ENCODE measurements around the gene DLL4.
"Not testable (repeated sequence)": the region's sequence is repeated elsewhere in the genome, so short reads cannot be mapped to it uniquely, and the experiment has no call there.

Gene DLL4

DNA sequence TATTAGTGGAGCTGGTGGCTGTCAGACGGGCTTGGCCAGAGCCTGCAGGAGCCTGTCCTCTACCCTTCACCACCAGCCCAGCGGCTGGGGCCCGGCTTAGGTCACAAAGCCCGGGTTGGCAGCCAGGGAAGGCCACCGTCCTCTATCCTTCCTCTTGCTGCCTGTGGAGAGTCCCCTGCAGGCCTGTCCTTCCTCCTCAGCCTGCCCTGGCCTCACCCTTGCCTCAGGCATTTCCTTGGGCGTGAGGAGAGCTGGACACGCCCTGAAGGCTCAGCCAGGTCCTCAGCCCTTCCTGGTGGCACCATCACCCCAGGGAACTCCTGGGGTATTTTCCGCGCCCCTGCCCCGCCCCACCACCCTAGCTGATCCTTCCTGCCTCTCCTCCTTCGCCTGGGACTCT is 31.8 kb downstream of the DLL4 start:
- no peak for DNase-seq

DNA sequence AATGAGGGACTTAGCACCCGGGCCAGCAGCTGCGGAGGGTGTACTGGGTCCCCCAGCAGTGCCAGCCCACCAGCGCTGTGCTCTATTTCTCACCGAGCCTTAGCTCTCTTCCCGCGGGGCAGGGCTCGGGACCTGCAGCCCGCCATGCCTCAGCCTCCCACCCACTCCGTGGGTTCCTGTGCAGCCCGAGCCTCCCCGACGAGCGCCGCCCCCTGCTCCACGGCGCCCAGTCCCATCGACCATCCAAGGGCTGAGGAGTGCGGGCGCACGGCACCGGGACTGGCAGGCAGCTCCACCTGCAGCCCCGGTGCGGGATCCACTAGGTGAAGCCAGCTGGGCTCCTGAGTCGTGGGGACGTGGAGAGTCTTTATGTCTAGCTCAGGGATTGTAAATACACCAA is 32.6 kb downstream of the DLL4 start:
- not testable (repeated sequence) for DNase-seq

DNA sequence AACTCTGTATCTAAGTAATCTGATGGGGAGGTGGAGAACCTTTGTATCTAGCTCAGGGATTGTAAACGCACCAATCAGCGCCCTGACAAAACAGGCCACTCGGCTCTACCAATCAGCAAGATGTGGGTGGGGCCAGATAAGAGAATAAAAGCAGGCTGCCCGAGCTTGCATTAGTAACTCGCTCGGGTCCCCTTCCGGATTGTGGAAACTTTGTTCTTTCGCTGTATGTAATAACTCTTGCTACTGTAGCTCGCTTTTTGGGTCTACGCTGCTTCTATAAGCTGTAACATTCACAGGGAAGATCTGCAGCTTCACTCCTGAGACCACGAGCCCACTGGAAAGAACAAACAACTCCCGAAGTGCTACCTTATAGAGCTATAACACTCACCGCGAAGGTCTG is 33.2 kb downstream of the DLL4 start:
- DNase-seq, result not testable (repeated sequence)

DNA sequence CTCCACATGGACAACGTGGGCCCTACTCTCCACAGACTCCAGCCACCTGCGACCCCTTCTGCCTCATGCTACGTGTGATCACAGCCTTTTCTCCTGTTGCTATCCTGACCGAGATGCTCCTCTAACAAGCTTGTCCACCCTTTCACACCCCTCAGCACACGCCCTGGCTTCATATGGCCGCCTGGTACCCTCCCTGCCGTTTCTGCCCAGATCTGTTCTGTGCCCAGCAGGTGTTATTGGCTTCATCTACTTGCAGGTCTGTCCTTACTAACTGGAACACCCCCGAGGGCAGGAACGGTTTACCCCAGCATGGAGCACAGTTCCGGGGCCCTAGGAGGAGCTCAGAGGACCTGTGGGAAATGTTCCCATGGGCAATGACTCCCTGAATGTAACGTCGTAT is 34.1 kb downstream of the DLL4 start:
- DNase-seq, result no peak

DNA sequence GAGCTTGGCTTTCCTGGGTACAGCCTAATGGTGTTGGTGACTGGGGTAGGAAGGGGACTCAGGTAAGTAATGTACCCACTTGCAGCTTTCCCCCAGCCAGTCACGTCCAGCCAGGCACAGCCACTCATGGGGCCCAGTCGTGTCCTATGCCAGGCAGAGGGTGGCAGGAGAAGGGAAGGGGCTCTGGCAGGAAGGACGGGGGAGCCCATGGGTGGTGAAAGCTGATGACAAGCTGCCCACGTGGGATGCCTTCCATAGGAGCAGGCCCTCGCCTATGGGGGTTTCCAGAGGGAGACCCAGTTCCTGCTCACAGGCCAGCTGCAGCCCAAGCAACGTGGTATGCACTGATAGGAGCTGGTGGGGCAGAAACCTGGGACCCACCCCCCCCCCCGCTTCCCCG is 34.9 kb downstream of the DLL4 start:
- no peak for DNase-seq

DNA sequence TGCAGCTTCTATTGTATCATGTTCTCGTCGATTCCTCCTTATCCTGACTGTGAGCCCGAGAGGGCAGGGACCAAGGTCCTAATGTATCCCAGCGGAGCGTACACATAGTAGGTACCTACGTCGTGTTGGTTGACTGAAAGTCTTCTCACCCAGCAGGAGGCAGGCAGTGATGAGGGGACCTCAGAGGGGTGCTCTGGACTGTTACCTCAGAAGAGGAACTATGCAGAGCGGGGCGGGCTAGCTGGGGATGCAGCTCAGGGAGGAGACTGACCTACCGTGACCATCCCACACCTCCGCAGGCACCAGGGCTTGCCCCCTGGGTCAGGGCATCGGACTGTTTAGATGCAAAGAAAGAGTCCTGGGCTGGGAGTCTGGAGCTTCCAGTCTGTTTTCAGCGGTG is 35.5 kb downstream of the DLL4 start:
- DNase-seq, result no peak

DNA sequence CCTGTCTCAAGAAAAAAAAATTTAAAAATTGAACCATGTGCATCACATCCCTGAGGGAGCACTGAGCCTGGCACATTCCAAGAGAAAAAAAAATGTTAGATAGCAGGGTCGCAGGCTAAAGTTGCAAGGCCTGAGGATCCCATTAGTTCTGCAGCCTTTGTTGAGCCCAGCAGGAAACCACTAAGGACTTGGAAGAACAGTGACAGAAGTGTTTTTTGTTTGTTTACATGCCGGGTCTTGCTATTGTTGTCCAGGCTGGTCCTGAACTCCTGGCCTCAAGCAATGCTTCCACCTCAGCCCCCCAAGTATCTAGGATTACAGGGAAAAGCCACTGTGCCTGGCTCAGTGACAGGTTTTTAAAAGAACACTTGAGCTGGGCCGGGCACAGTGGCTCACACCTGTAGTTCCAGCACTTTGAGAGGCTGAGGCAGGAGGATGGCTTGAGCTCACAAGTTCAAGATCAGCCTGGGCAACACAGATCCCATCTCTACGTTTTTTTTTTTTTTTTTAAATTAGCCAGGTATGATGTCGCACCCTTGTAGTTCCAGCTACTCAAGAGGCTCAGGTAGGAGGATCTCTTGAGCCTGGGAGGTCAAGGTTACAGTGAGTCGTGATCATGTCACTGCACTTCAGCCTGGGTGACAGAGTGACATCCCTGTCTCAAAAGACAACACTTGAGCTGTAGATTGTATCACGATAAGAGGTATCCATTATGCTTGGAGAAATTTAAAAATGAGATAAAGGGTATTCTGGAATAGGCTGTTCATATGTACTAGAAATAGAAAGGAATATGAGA is 39.3 kb downstream of the DLL4 start:
- no peak for DNase-seq

DNA sequence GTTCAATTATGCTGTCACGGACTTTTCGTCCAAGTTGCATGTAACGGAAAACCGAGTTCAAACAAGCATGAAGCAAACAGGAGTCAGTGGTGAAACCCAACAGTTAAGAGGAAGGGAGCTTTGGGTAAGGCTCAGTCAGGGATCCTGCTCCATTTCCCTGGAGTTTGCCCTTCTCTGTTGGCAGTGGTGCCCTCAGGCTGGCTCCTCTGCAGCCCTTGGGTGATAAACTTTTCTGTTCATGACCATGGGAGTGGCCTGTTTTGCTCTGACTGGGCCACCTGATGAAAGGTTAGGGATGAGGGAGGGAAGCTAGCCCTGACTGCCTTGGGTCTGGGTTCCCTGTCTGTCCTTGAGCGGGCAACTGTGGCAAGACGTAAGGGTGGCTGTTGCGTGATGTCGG is 40.2 kb downstream of the DLL4 start:
- DNase-seq, result no peak

DNA sequence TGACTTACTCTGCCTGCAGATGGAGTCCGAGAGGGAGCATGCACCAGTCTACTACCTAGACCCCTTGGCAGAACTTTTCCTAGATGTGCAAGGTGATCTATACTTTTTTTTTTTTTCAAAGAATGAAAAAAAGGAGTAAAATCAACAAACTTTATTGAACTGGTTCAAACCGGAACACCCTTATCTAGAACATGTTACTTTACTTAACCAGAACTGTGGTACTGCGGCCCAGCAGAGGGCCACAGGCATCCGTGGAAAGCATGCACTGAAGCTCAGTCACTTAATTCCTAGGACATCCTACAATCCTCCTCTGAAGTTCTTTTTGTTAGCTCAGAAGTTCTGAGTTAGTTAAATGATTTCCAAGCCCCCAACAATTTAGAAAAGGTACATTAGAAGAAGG is 45.7 kb downstream of the DLL4 start:
- DNase-seq, result no peak

DNA sequence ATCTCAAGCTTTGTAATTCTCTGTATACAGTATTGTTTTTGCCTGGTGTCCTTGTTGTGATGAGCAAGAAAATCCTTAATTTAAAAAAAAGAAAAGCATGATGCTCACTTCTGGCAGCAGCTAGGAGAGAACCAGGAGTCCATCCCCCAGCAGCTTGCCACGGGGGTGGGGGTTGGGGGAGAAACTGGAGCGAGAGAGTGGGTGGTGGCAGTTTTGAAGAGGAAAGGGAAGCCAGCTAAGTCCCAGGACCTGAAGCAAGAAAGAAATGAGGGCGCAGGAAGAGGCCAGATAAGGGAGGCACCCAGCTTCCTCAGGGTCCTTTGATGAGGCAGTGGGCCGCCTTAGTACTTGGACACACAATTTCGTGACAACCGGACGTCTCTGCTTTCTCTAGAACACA is 47.7 kb downstream of the DLL4 start:
- no peak for DNase-seq

DNA sequence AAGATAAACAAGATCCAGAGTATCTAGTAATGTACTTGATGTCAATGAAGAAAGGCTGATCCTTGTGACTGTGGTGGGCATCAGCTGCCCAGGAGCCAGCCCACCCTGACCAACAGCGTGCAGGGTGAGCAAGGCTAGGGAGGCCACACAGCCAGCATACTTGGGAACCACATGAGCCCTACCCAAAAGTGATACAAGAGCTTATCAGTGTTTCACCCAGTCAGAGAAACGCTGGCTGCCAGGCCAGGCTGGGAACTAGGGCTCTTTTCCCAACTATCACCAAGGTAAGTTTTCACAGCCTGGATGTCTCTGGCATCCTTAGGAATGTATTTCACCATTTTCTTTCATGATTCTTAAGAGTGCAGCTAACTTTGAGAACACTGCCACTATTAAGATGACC is 49.0 kb downstream of the DLL4 start:
- no peak for DNase-seq

DNA sequence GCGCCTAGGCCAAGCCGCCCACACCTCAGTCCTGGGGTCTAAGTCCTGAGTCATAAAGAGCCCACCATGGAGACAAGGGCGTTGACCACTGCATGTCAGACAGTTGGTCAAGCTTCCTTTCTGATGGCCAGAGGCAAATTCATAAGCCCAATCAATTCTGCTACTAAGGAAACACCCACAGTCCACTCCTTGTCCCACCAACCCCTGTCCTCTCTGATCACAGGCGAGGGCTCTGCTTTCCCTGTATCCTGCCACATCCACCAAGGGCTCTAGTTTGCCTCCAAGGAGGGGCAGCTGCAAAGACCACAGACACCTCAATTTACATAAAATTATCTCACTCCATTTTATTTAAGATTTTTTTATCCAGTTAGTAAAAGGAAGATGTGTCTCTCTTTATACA is 49.4 kb downstream of the DLL4 start:
- DNase-seq, result no peak

DNA sequence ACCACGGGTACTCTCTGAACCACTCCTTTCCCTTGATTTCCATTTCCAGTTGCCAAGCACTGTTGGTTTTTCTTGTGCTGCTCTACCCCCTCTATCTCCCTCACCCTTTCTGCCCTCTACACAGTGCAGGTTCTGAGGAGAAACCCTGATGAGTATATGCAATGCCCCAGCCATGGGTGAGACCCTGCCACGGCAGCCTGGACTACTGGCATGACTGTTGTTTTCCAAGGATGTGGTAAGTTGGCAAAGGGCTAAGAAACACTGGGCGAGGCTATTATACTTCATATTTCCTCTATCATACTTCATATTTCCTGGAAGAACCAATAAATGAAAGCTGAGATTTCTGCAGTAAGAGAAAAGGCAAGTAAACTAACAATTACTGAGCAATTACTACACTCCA is 52.0 kb downstream of the DLL4 start:
- no peak for DNase-seq

DNA sequence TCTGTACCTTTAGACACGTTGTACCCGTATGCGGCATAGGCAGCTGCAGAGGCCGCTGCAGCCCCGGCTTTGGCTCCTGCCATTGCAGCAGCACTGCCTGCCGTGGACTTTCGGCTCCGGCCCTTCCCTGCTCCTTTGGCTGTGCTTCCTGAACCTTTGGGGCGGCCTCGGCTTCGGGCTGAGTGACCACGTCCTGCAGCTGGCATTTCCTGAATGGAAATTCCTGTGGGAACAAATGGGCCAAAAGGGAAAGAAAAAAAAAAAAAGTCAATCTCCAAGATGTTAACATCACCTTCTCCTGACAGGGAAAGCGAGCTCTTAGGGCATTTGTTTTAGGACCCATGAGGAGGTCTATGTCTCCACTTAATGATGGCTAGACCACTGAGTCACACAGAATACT is 53.7 kb downstream of the DLL4 start:
- DNase-seq, result no peak

DNA sequence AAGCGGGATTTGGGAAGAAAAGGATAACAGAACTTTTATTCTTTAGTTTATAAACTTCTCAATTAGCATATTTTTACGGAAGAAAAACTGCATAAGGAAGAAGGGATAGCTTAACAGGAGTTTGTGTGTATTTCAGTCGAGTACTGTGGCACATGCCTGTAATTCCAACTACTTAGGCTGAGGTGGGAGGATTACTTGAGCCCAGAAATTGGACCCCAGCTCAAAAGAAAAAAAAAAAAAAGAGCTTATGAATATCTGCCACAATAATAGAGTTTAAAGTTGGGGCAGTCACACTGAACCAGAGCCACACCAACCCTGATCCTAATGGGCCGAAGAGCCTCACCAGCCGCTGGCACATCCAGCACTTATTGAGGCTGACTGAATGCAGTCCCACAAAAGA is 55.3 kb downstream of the DLL4 start:
- DNase-seq, result no peak

DNA sequence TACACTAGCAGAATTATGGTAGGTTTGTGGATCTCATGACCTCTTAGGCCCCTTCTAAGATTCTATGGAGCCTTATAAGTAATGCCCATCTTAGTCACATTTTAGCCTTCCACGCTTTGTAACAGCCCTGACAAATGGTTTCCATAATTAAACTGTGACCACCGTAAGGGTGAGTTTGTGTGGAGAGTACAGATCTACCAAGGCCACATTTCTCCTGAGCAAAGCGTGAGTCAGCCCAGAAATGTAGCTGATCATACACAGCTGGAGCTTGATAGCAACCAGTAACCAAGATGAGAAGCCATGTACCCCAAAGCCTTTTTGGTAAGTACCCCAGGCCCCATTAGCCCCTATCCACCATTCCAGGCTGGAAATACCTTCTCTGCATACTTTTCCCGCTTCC is 55.8 kb downstream of the DLL4 start:
- DNase-seq, result no peak

DNA sequence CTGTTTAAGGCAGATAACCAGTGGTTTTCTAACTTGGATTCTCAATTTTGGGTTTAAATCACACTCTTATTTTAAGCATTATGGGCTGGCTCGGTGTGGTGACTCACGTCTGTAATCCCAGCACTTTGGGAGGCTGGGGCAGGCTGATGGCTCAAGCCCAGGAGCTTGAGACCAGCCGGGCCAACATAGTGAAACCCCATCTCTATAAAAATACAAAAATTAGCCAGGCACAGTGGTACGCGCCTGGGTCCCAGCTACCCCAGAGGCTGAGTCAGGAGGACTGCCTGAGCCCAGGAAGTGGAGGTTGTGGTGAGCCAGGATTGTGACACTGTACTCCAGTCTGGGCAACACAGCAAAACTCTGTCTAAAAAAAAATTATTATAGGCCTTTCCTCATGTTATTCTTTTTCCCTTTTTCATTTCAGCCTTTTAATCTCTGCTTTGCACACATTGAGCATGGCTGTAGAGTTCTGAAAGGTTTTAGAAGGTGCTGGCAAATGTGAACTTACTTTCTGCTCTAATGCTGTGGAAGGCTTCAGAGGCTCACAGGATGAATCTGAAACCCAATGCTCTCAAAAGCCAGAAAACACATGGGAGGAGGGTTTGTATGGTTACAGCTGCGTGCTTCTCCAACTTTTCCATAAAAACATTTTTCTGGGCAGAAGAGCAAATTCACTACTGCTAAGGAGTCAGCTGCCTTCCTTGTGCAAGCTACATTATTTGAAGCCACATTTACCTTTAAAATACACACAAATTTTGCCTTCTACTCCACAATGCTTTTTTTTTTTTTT is 56.6 kb downstream of the DLL4 start:
- no peak for DNase-seq

DNA sequence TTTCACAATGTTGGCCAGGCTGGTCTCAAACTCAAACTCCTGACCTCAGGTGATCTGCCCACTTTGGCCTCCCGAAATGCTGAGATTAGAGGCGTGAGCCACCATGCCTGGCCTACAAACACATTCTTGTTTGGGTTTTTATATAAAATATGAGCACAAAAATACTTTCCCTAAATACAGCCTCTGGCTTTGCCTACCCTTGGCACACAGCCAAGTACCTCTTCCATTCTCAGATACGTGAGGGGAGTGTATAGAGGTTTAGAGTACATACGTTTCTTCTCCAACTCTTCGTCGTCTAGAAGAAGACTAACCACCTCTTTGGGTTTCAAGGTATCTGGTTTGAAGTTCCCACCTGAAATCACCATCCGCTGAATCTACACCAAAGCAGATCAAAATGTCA is 57.7 kb downstream of the DLL4 start:
- no peak for DNase-seq

DNA sequence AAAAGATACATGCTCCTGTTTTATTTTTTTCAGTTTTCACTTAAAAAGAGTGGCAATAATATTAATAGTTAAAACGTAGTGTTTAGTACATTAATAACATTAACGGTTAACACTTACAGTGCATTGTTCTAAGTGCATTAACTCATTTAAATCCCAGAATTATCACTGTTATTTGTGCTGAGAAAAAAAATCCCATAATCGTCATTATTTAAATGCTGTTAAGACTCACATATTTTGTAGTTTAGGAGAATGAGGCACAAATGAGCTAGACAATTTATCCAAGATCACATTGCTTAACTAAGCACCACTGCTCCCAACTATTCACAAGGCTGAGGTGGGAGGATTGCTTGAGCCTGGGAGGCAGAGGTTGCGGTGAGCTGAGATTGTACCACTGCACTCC is 59.0 kb downstream of the DLL4 start:
- DNase-seq, result no peak

Data from stimulated activated CD4-positive, alpha-beta T cell treated with anti-CD3 and anti-CD28 coated beads, Interleukin-15, amount 100 ng/mL, for 24 hours (primary cell).